GM19468 (cell line): Measurements from ENCODE around the gene ADPRHL1.
"Not testable (repeated sequence)": the region's sequence is repeated elsewhere in the genome, so short reads cannot be mapped to it uniquely, and the experiment has no call there.

Experiments used
- ATAC-seq: cut with Tn5 transposase; IDR thresholded peaks from one replicate; pipeline ENCODE4 v1.9.1; 2021; ENCODE audit warnings: mild to moderate bottlenecking, moderate library complexity, moderate number of reproducible peaks; ENCODE audit not compliant: unreplicated experiment; ENCODE audit errors: extremely low read depth

ADPRHL1 gene

GRCh38 chr13:113458253-113459065 lies 5.2 kb upstream of the ADPRHL1 start:
- ATAC-seq = no peak

- ATAC-seq = no peak
Observed at GRCh38 chr13:113457510-113457909, 4.2 kb upstream of the ADPRHL1 start.

- ATAC-seq = no peak
Observed at GRCh38 chr13:113456116-113456702, 2.9 kb upstream of the ADPRHL1 start.

GRCh38 chr13:113455384-113455783 lies 2.1 kb upstream of the ADPRHL1 start:
- no peak for ATAC-seq

- no peak for ATAC-seq
Observed at GRCh38 chr13:113454936-113455335, 1.6 kb upstream of the ADPRHL1 start.

GRCh38 chr13:113452466-113452865 lies 822 bp downstream of the ADPRHL1 start:
- ATAC-seq = no peak

GRCh38 chr13:113451951-113452421 lies 1.3 kb downstream of the ADPRHL1 start:
- no peak for ATAC-seq

- ATAC-seq = not testable (repeated sequence)
Observed at GRCh38 chr13:113450861-113451620, 2.2 kb downstream of the ADPRHL1 start.

GRCh38 chr13:113450348-113450744 lies 2.9 kb downstream of the ADPRHL1 start:
- ATAC-seq = not testable (repeated sequence)

- no peak for ATAC-seq
Observed at GRCh38 chr13:113449693-113450347, 3.5 kb downstream of the ADPRHL1 start.

GRCh38 chr13:113448885-113449692 lies 4.2 kb downstream of the ADPRHL1 start:
- ATAC-seq = no peak

GRCh38 chr13:113448545-113448884 lies 4.8 kb downstream of the ADPRHL1 start:
- no peak for ATAC-seq

- no peak for ATAC-seq
Observed at GRCh38 chr13:113447596-113447995, 5.7 kb downstream of the ADPRHL1 start.

- ATAC-seq = no peak
Observed at GRCh38 chr13:113446488-113446854, 6.8 kb downstream of the ADPRHL1 start.

GRCh38 chr13:113445791-113446487 lies 7.3 kb downstream of the ADPRHL1 start:
- peak; percentile 24 for ATAC-seq

GRCh38 chr13:113443991-113444390 lies 9.3 kb downstream of the ADPRHL1 start:
- ATAC-seq = no peak

- no peak for ATAC-seq
Observed at GRCh38 chr13:113442985-113443362, 10.3 kb downstream of the ADPRHL1 start.

GRCh38 chr13:113442354-113442984 lies 10.8 kb downstream of the ADPRHL1 start:
- no peak for ATAC-seq

- ATAC-seq = no peak
Observed at GRCh38 chr13:113441661-113442060, 11.6 kb downstream of the ADPRHL1 start.
